Activated CD8-positive, alpha-beta memory T cell treated with anti-CD3 and anti-CD28 coated beads, Interleukin-2, amount 10 ng/mL, durations not matched to agents 7 days and 5 days (primary cell): ENCODE data around the gene EIF4G1. TPM values are rescaled to one million over a fixed set of nuclear protein-coding genes. Genes with fewer than 3 reads are reported as not detected.
"Not testable (repeated sequence)": the region's sequence is repeated elsewhere in the genome, so short reads cannot be mapped to it uniquely, and the experiment has no call there.

ENCODE experiments used
- ATAC-seq: fragments of 150-1000 bp; cut with Tn5 transposase; one replicate; pipeline ENCODE4 v1.10.0; 2021; ENCODE audit warnings: moderate library complexity
- CTCF ChIA-PET: fragments of 350-600 bp; sonication (Branson Sonifier 250); formaldehyde crosslinking; loops from one replicate; lab custom pipeline; 2021; ENCODE audit warnings: antibody characterized with exemption; lab: Charles Lee
- DNase-seq: peaks from one replicate; pipeline ENCODE4 v3.0.0-alpha.2; 2020
- H3K27ac Mint-ChIP-seq: one replicate; pipeline ENCODE4 v1.8.0; 2021; ENCODE audit warnings: mild to moderate bottlenecking, mixed read lengths
- H3K27me3 Mint-ChIP-seq: one replicate; pipeline ENCODE4 v1.8.0; 2021; ENCODE audit warnings: mixed read lengths
- H3K36me3 Mint-ChIP-seq: one replicate; pipeline ENCODE4 v1.8.0; 2021; ENCODE audit warnings: mild to moderate bottlenecking, mixed read lengths
- H3K4me1 Mint-ChIP-seq: one replicate; pipeline ENCODE4 v1.8.0; 2021; ENCODE audit warnings: mixed read lengths
- H3K4me3 Mint-ChIP-seq: one replicate; pipeline ENCODE4 v1.8.0; 2021; ENCODE audit warnings: mild to moderate bottlenecking, moderate library complexity, mixed read lengths
- H3K9me3 Mint-ChIP-seq: one replicate; pipeline ENCODE4 v1.8.0; 2022; ENCODE audit warnings: low read depth, mixed read lengths
- total RNA-seq, 2 experiments: library from RNA; stranded (reverse); gene quantifications; one replicate each; pipeline ENCODE4 v1.2.3, GENCODE V29; 2021

The EIF4G1 gene, protein sequence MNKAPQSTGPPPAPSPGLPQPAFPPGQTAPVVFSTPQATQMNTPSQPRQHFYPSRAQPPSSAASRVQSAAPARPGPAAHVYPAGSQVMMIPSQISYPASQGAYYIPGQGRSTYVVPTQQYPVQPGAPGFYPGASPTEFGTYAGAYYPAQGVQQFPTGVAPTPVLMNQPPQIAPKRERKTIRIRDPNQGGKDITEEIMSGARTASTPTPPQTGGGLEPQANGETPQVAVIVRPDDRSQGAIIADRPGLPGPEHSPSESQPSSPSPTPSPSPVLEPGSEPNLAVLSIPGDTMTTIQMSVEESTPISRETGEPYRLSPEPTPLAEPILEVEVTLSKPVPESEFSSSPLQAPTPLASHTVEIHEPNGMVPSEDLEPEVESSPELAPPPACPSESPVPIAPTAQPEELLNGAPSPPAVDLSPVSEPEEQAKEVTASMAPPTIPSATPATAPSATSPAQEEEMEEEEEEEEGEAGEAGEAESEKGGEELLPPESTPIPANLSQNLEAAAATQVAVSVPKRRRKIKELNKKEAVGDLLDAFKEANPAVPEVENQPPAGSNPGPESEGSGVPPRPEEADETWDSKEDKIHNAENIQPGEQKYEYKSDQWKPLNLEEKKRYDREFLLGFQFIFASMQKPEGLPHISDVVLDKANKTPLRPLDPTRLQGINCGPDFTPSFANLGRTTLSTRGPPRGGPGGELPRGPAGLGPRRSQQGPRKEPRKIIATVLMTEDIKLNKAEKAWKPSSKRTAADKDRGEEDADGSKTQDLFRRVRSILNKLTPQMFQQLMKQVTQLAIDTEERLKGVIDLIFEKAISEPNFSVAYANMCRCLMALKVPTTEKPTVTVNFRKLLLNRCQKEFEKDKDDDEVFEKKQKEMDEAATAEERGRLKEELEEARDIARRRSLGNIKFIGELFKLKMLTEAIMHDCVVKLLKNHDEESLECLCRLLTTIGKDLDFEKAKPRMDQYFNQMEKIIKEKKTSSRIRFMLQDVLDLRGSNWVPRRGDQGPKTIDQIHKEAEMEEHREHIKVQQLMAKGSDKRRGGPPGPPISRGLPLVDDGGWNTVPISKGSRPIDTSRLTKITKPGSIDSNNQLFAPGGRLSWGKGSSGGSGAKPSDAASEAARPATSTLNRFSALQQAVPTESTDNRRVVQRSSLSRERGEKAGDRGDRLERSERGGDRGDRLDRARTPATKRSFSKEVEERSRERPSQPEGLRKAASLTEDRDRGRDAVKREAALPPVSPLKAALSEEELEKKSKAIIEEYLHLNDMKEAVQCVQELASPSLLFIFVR (N-terminal part only)
- 100 to 1,000 TPM; 348 to 471 TPM for total RNA-seq

DNA sequence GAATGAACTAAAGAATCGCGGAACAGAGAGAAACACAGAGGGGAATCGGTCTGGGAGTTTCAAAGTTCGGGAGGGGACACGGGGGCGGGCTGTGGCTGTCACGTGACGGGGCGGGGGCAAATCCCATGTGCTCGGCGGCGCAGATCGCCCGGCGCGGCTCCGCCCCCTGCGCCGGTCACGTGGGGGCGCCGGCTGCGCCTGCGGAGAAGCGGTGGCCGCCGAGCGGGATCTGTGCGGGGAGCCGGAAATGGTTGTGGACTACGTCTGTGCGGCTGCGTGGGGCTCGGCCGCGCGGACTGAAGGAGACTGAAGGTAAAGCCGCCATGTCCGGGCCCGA, at the start of gene EIF4G1:
EIF4G1 (plus strand) TSS at position 244 of the 337 bp plus-strand sequence. CDS start 1,191 bp downstream, outside the sequence.
- peak; percentile 94 for DNase-seq
- H3K9me3 Mint-ChIP-seq: no peaks in the 10 kb centered on the region
- H3K27me3 Mint-ChIP-seq: no peaks in the 10 kb centered on the region
- H3K27ac Mint-ChIP-seq: peak within 1 kb of the TSS; percentile 87
- CTCF ChIA-PET: no interaction called here
- H3K4me3 Mint-ChIP-seq: peak within 1 kb of the TSS; percentile 86
- peaks cover 28% of the 10 kb centered on the region for H3K4me1 Mint-ChIP-seq
- H3K36me3 Mint-ChIP-seq: peaks cover 24% of the 10 kb centered on the region
- peak; percentile 87 for ATAC-seq

GRCh38 chr3:184267249-184267648, 47.2 kb upstream of the EIF4G1 start:
- not testable (repeated sequence) for H3K27ac Mint-ChIP-seq, H3K36me3 Mint-ChIP-seq, H3K9me3 Mint-ChIP-seq, H3K4me1 Mint-ChIP-seq, H3K4me3 Mint-ChIP-seq, ATAC-seq, DNase-seq
- peaks cover 43% of the 10 kb centered on the region for H3K27me3 Mint-ChIP-seq
- CTCF ChIA-PET: interaction anchor here (2.1 kb wide), 1 partner anchor 39 kb away, joined by 5 read pairs; no protein-coding TSS in a partner anchor

DNA sequence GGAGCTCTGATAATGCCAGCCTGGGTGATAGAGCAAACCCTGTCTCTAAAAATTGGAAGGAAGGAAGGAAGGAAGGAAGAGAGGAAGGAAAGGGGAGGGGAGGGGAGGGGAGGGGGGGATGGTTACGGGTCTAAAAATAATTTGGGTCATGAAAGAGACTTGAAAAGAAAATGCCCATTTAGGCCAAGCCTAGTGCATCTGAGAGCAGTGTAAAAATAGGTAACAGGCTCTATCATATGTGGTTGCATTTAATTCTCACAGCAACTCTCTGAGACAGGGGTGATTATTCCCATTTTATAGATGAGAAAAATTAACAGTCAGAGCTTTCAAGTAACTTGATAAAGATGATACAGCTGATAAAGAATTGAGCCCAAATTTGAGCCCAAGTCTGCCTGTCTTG, 42.1 kb upstream of the EIF4G1 start:
- Mint-ChIP-seq H3K36me3 (no peaks in the 10 kb centered on the region), H3K27me3 (peaks cover 55% of the 10 kb centered on the region), H3K4me1 (no peaks in the 10 kb centered on the region), H3K9me3 (no peaks in the 10 kb centered on the region), H3K4me3 (no peak overlapping the region), H3K27ac (no peak overlapping the region)
- ATAC-seq (no peak), DNase-seq (no peak)
- CTCF ChIA-PET: interaction anchor here (1.2 to 1.4 kb wide), 2 partner anchors 22 to 44 kb away, joined by 3 read pairs; no protein-coding TSS in a partner anchor

DNA sequence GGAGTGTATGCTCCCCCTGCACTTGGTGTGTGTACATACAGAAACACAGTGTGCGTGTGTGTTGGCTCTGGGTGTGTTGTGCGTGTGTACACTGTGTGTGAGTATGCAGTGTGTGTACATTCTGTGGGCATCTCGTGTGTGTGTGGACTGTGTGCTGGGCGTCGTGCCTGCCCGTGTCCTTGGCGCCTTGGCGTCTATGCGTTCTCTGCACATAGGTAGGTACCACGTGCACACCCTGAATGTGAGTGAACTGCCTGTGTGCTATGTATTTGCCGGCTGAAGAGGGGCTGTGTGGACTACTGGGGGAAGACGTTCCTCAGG, 39.1 kb upstream of the EIF4G1 start:
- DNase-seq (no peak), ATAC-seq (no peak)
- no peaks in the 10 kb centered on the region for H3K9me3 Mint-ChIP-seq
- H3K27me3 Mint-ChIP-seq: peaks cover 54% of the 10 kb centered on the region
- H3K27ac Mint-ChIP-seq: no peak overlapping the region
- CTCF ChIA-PET: no interaction called here
- no peaks in the 10 kb centered on the region for H3K36me3 Mint-ChIP-seq
- H3K4me1 Mint-ChIP-seq: no peaks in the 10 kb centered on the region
- no peak overlapping the region for H3K4me3 Mint-ChIP-seq

GRCh38 chr3:184275961-184276910, 38.2 kb upstream of the EIF4G1 start, which contains the start of gene ECE2:
TSS of gene ECE2 (plus strand) at chr3:184276022. CDS start at chr3:184276154, 132 bp downstream.
- Mint-ChIP-seq H3K4me1 (no peaks in the 10 kb centered on the region), H3K27me3 (peaks cover 54% of the 10 kb centered on the region), H3K4me3 (no peak within 1 kb of the TSS), H3K9me3 (no peaks in the 10 kb centered on the region), H3K36me3 (no peaks in the 10 kb centered on the region), H3K27ac (no peak within 1 kb of the TSS)
- DNase-seq (no peak), ATAC-seq (no peak)
- CTCF ChIA-PET: no interaction called here

- H3K27ac Mint-ChIP-seq: no peak overlapping the region
- no peaks in the 10 kb centered on the region for H3K4me1 Mint-ChIP-seq
- H3K4me3 Mint-ChIP-seq: no peak overlapping the region
- H3K36me3 Mint-ChIP-seq: no peaks in the 10 kb centered on the region
- H3K9me3 Mint-ChIP-seq: no peaks in the 10 kb centered on the region
- H3K27me3 Mint-ChIP-seq: peaks cover 47% of the 10 kb centered on the region
- DNase-seq: no peak
- ATAC-seq: no peak
- CTCF ChIA-PET: no interaction called here
These were observed 37.0 kb upstream of the EIF4G1 start for GRCh38 chr3:184277366-184277765.

DNA sequence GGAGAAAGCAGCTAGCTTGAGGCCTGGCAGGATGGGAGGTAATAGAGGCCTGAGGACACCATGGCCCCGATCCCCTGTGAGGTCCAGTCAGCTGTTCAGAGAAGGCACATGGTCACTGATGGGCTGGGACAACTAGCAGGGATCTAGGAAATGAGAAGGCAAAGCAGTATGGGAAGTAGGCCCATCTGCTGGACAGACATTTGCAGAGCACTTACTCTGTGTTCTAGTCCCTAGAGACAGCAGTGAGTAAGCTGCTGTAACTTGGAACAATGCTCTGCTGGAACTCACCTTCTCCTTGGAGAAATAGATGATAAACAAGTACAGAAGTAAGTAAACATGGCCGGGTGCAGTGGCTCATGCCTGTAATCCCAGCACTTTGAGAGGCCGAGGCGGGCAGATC, 31.5 kb upstream of the EIF4G1 start:
- no peak for ATAC-seq
- no peak for DNase-seq
- Mint-ChIP-seq H3K36me3 (no peaks in the 10 kb centered on the region), H3K27ac (no peak overlapping the region), H3K4me1 (no peaks in the 10 kb centered on the region), H3K27me3 (peaks cover 13% of the 10 kb centered on the region), H3K4me3 (no peak overlapping the region), H3K9me3 (no peaks in the 10 kb centered on the region)
- CTCF ChIA-PET: interaction anchor here (0.6 to 0.7 kb wide), 2 partner anchors 134 to 179 kb away, joined by 3 read pairs; no protein-coding TSS in a partner anchor

DNA sequence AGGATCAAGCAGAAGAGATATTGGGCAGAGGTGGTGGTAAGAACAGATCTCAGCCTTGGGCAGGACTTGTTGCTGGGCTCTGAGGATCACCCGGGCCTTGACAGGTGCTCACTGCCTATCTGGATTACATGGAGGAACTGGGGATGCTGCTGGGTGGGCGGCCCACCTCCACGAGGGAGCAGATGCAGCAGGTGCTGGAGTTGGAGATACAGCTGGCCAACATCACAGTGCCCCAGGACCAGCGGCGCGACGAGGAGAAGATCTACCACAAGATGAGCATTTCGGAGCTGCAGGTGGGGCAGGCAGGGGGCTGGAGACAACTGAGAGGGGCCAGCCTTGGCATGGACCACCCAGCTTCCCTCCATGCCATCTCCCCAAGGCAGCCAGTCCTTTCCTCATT, 30.7 kb upstream of the EIF4G1 start:
- Mint-ChIP-seq H3K36me3 (no peaks in the 10 kb centered on the region), H3K27ac (no peak overlapping the region), H3K27me3 (peaks cover 17% of the 10 kb centered on the region), H3K9me3 (no peaks in the 10 kb centered on the region), H3K4me3 (no peak overlapping the region), H3K4me1 (no peaks in the 10 kb centered on the region)
- ATAC-seq (no peak), DNase-seq (no peak)
- CTCF ChIA-PET: interaction anchor here (0.6 to 1.5 kb wide), 5 partner anchors 10 to 193 kb away, joined by 3 read pairs; no protein-coding TSS in a partner anchor

GRCh38 chr3:184284696-184285095, 29.7 kb upstream of the EIF4G1 start:
- H3K9me3 Mint-ChIP-seq: no peaks in the 10 kb centered on the region
- H3K36me3 Mint-ChIP-seq: no peaks in the 10 kb centered on the region
- ATAC-seq (no peak), DNase-seq (peak; percentile 51)
- no peak overlapping the region for H3K27ac Mint-ChIP-seq
- no peaks in the 10 kb centered on the region for H3K4me1 Mint-ChIP-seq
- no peak overlapping the region for H3K4me3 Mint-ChIP-seq
- CTCF ChIA-PET: interaction anchor here (0.6 to 3.6 kb wide), 3 partner anchors 9 to 111 kb away, joined by 3 to 22 read pairs (median 4); no protein-coding TSS in a partner anchor
- H3K27me3 Mint-ChIP-seq: peaks cover 17% of the 10 kb centered on the region

DNA sequence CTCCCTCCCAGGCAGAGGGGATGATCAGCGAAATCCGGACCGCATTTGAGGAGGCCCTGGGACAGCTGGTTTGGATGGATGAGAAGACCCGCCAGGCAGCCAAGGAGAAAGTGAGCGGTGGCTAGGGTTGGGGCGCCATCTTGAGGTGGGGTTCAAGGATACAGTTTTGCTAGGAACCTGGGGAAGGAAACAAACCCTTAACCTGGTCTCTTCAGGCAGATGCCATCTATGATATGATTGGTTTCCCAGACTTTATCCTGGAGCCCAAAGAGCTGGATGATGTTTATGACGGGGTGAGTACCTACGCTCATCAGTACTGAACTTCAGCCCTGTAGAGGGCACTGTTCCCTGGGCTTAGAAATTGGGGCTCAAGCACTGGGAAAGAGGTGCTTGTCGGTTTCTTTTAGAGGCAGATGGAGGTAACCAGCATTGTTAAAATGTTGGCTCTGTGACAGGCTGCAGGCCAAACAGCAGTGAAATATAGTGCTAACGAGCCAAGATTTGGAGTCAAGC, 24.9 kb upstream of the EIF4G1 start:
- Mint-ChIP-seq H3K4me3 (no peak overlapping the region), H3K4me1 (no peaks in the 10 kb centered on the region), H3K27ac (no peak overlapping the region), H3K9me3 (no peaks in the 10 kb centered on the region), H3K27me3 (peaks cover 14% of the 10 kb centered on the region), H3K36me3 (no peaks in the 10 kb centered on the region)
- ATAC-seq: peak; percentile 80
- CTCF ChIA-PET: interaction anchor here (0.7 to 2.4 kb wide), 17 partner anchors 11 to 394 kb away, joined by 3 to 22 read pairs (median 4); partner anchors contain the start of genes CLCN2, EEF1AKMT4, EIF2B5 and POLR2H
- peak; percentile 76 for DNase-seq

- CTCF ChIA-PET: interaction anchor here (1.2 to 2.4 kb wide), 6 partner anchors 35 to 395 kb away, joined by 5 to 22 read pairs (median 7); partner anchors contain the start of genes EEF1AKMT4 and VWA5B2
- peaks cover 14% of the 10 kb centered on the region for H3K27me3 Mint-ChIP-seq
- no peak overlapping the region for H3K4me3 Mint-ChIP-seq
- no peaks in the 10 kb centered on the region for H3K36me3 Mint-ChIP-seq
- no peak overlapping the region for H3K27ac Mint-ChIP-seq
- H3K4me1 Mint-ChIP-seq: no peaks in the 10 kb centered on the region
- ATAC-seq: no peak
- no peak for DNase-seq
- H3K9me3 Mint-ChIP-seq: no peaks in the 10 kb centered on the region
These were observed 24.1 kb upstream of the EIF4G1 start for GRCh38 chr3:184290331-184290730.
